A549 (cell line): ENCODE measurements around the gene B3GAT1. TPM values are rescaled to one million over a fixed set of nuclear protein-coding genes. Genes with fewer than 3 reads are reported as not detected.

Source experiments
- ATAC-seq, 2 experiments: fragments of 200-7000 bp in 1 of 2; fragments of >200 bp in 1 of 2; cut with Nextera tagmentation in 1 of 2; cut with Tn5 transposase in 1 of 2; 3 replicates each; pipeline versions ENCODE4 v1.8.0 to v1.9.1; 2018 to 2020; ENCODE audit warnings: mild to moderate bottlenecking in 1 of 2, moderate library complexity in 1 of 2
- CTCF ChIA-PET: fragments of 300-600 bp; sonication (Branson Sonifier 250); formaldehyde crosslinking; extraction: SDS; loops from one replicate; lab custom pipeline; 2021; ENCODE audit warnings: antibody characterized with exemption, inconsistent platforms; lab: Yijun Ruan, JAX
- POLR2A ChIA-PET: fragments of 350-600 bp; formaldehyde crosslinking; extraction: SDS; loops from one replicate; lab custom pipeline; 2021; ENCODE audit warnings: antibody characterized with exemption, inconsistent platforms; lab: Yijun Ruan, JAX
- DNase-seq, 2 experiments: peaks; one replicate each; pipeline versions ENCODE4 v3.0.0 to v3.0.0-alpha.2; 2011 to 2016; ENCODE audit warnings: low read depth in 1 of 2, low spot score in 1 of 2
- FAIRE-seq: peaks from 2 replicates; lab custom pipeline; 2011; peaks lifted over from hg19 to GRCh38; lab: Jason Lieb, UNC
- H3K27ac ChIP-seq, 2 experiments: fragments of >200 bp; sonication (Bioruptor Twin); formaldehyde crosslinking; 3 replicates each; pipeline ENCODE4 v1.5.1; 2016 to 2017
- H3K4me1 ChIP-seq: fragments of >200 bp; sonication (Bioruptor Twin); formaldehyde crosslinking; 3 replicates; pipeline ENCODE4 v1.6.1; 2016
- H3K4me2 ChIP-seq: fragments of >200 bp; sonication (Bioruptor Twin); formaldehyde crosslinking; 3 replicates; pipeline ENCODE4 v1.6.1; 2016
- H3K4me3 ChIP-seq: fragments of >200 bp; sonication (Bioruptor Twin); formaldehyde crosslinking; 3 replicates; pipeline ENCODE4 v1.5.1; 2016
- H3K9me3 ChIP-seq: fragments of >200 bp; sonication (Bioruptor Twin); formaldehyde crosslinking; 3 replicates; pipeline ENCODE4 v1.6.1; 2016
- ATOH8 ChIP-seq: fragments of 250-450 bp; sonication (Bioruptor Pico); IDR thresholded peaks from 2 replicates; pipeline ENCODE4 v1.5.0; 2020; ENCODE audit warnings: low read depth, mild to moderate bottlenecking, moderate library complexity
- CBX8 ChIP-seq: fragments of 200-600 bp; sonication (generic); IDR thresholded peaks from 2 replicates; pipeline ENCODE4 v1.6.1; 2016
- CHD2 ChIP-seq: fragments of 150-350 bp; IDR thresholded peaks from 2 replicates; pipeline ENCODE4 v1.6.1; 2014; ENCODE audit warnings: low read length; ENCODE audit not compliant: partially characterized antibody
- CTCF ChIP-seq: fragments of >200 bp; sonication (Bioruptor Twin); formaldehyde crosslinking; IDR thresholded peaks from 3 replicates; pipeline ENCODE4 v1.5.1; 2016
- EHF ChIP-seq: fragments of 250-450 bp; sonication (Bioruptor Pico); IDR thresholded peaks from 2 replicates; pipeline ENCODE4 v1.5.0; 2020; ENCODE audit warnings: mild to moderate bottlenecking
- FOXS1 ChIP-seq: fragments of 250-450 bp; sonication (Bioruptor Pico); IDR thresholded peaks from 2 replicates; pipeline ENCODE4 v1.5.0; 2020; ENCODE audit warnings: mild to moderate bottlenecking, moderate library complexity
- HES2 ChIP-seq: fragments of >200 bp; sonication (Bioruptor Twin); formaldehyde crosslinking; IDR thresholded peaks from 2 replicates; pipeline ENCODE4 v1.6.1; 2016
- HEYL ChIP-seq: fragments of 250-450 bp; sonication (Bioruptor Pico); IDR thresholded peaks from 2 replicates; pipeline ENCODE4 v1.8.0; 2021; ENCODE audit warnings: mild to moderate bottlenecking, moderate library complexity
- KDM1A ChIP-seq: fragments of 200-600 bp; sonication (generic); IDR thresholded peaks from 2 replicates; pipeline ENCODE4 v1.6.1; 2016; ENCODE audit warnings: low read depth, mild to moderate bottlenecking
- MYC ChIP-seq: IDR thresholded peaks from 2 replicates; pipeline ENCODE4 v1.6.1; 2012; ENCODE audit warnings: mild to moderate bottlenecking, inconsistent platforms, low read length, improper control_type of control experiment, borderline replicate concordance
- POLR2AphosphoS2 ChIP-seq: conservative IDR thresholded peaks from 2 replicates; pipeline ENCODE4 v1.6.1; 2012; ENCODE audit warnings: low read length, improper control_type of control experiment, inconsistent platforms
- RAD21 ChIP-seq, 2 experiments: fragments of >200 bp in 1 of 2; sonication (Bioruptor Twin) in 1 of 2; formaldehyde crosslinking in 1 of 2; IDR thresholded peaks in 1 of 2; conservative IDR thresholded peaks in 1 of 2; 2 replicates in 1 of 2; 3 replicates in 1 of 2; pipeline ENCODE4 v1.6.1; 2012 to 2018; ENCODE audit warnings: inconsistent platforms in 1 of 2
- RFX5 ChIP-seq: fragments of 450-650 bp; IDR thresholded peaks from 2 replicates; pipeline ENCODE4 v1.7.1; 2014; ENCODE audit warnings: antibody characterized with exemption, mild to moderate bottlenecking, moderate library complexity
- ZC3H11A ChIP-seq: fragments of 450-650 bp; IDR thresholded peaks from 2 replicates; pipeline ENCODE4 v1.6.1; 2014; ENCODE audit warnings: antibody characterized with exemption, mild to moderate bottlenecking
- ZNF302 ChIP-seq: fragments of 250-450 bp; sonication (Bioruptor Pico); IDR thresholded peaks from 2 replicates; pipeline ENCODE4 v1.9.0; 2021; ENCODE audit warnings: inconsistent platforms, mild to moderate bottlenecking, moderate library complexity
- ZSCAN20 ChIP-seq: fragments of 250-450 bp; sonication (Bioruptor Pico); IDR thresholded peaks from 2 replicates; pipeline ENCODE4 v1.8.0; 2022; ENCODE audit warnings: mild to moderate bottlenecking, moderate library complexity
- WGBS: methylation state at CpG from one replicate; pipeline ENCODE4 v1.1.6; 2017; ENCODE audit errors: missing lambda C conversion rate; 5-methylcytosine and 5-hydroxymethylcytosine counted together
- polyA plus RNA-seq, 4 experiments: library from polyadenylated mRNA; depleted of rRNA in 3 of 4; stranded (reverse); fragments of >200 nt; fragmentation: RNase III in 1 of 4; extraction: RNeasy Plus Mini Kit Qiagen cat#74134 plus additional on column Dnase treatment in 1 of 4; gene quantifications; 2 replicates in 3 of 4; 3 replicates in 1 of 4; pipeline ENCODE4 v1.2.3, GENCODE V29; 2011 to 2017
- TF ChIP-seq, protein P1 (sequence below): IDR thresholded peaks from 2 replicates; pipeline ENCODE4 v1.6.1; 2012
- TF ChIP-seq, protein P2 (sequence below): IDR thresholded peaks from 2 replicates; pipeline ENCODE4 v1.6.1; 2012

B3GAT1 gene
- polyA plus RNA-seq, 2 of the 4 experiments (the other 2 are of a cell fraction): not detected

DNA sequence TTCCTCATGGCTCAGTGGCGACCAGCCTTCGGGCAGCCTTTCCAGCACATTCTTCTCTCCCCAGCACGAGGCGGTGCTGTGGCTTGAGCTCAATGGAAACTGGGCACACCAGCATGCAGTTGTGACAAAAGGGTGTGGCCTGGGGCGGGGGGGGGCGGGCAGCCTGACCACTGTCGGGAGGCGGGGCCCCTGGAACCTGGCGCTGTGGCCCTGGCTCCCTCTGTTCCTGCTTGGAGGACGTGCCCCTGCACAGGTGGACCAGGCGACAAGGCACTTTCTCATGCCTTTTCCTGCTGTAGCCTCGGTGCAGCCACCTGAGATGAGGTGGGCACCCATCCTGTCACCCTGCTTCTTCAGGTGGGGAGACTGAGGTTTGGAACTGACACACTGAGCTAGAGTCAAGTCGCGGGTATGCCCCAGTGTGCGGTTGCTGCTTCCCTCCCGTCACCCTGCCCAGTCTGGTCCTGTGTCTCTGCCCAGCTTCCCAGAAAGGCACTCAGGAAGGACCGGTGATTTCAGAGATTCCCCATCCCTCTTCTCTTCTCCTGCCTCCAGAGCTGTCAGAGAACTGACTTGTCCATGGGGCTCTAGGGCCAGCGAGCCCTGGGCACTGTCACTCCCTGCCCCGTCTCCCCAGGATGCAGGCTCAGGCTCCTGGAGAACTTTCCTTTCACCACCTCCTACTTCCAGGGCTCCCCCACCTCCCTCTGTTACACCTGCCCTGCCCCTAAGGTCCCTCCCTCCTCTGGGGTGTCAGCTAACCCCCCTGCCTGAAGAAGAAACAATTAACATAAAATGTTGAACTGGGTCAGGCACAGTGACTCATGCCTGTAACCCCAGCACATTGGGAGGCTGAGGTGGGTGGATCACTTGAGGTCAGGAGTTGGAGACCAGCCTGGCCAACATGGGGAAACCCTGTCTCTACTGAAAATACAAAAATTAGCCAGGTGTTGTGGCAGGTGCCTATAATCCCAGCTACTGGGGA, 9.9 kb downstream of the B3GAT1 start:
- Histone ChIP-seq H3K4me3 (no peak overlapping the region), H3K4me2 (no peak overlapping the region), H3K4me1 (no peaks in the 10 kb centered on the region), H3K27ac (no peak overlapping the region), H3K9me3 (no peaks in the 10 kb centered on the region)
- TF ChIP-seq HES2 (no peak), HEYL (CRISPR knock-in tag) (no peak), CHD2 (no peak)
- WGBS: 31% methylated on average over 14 of the region's 19 CpGs
- ATAC-seq (no peak), DNase-seq (no peak), FAIRE-seq (no peak)
- ChIA-PET POLR2A (no interaction called here), CTCF (no interaction called here)

GRCh38 chr11:134399996-134400395, 12.0 kb downstream of the B3GAT1 start:
- ATAC-seq (no peak), DNase-seq (no peak), FAIRE-seq (no peak)
- 16% methylated on average over 7 of the region's 7 CpGs for WGBS
- CTCF ChIA-PET: no interaction called here
- TF ChIP-seq FOXS1 (CRISPR knock-in tag): no peak
- no peak for TF ChIP-seq ZC3H11A
- no peak for TF ChIP-seq KDM1A
- no peak for TF ChIP-seq EHF (CRISPR knock-in tag)
- TF ChIP-seq ZNF302 (CRISPR knock-in tag): no peak
- no peak for TF ChIP-seq CTCF
- no peak for TF ChIP-seq CBX8
- TF ChIP-seq, protein P1, sequence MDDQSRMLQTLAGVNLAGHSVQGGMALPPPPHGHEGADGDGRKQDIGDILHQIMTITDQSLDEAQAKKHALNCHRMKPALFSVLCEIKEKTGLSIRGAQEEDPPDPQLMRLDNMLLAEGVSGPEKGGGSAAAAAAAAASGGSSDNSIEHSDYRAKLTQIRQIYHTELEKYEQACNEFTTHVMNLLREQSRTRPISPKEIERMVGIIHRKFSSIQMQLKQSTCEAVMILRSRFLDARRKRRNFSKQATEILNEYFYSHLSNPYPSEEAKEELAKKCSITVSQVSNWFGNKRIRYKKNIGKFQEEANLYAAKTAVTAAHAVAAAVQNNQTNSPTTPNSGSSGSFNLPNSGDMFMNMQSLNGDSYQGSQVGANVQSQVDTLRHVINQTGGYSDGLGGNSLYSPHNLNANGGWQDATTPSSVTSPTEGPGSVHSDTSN: no peak
- H3K4me1 ChIP-seq: no peaks in the 10 kb centered on the region
- H3K4me2 ChIP-seq: no peak overlapping the region
- H3K4me3 ChIP-seq: no peak overlapping the region
- no peak overlapping the region for H3K27ac ChIP-seq
- H3K9me3 ChIP-seq: no peaks in the 10 kb centered on the region
- POLR2A ChIA-PET: no interaction called here

- ATAC-seq: no peak
- Histone ChIP-seq H3K4me1 (no peaks in the 10 kb centered on the region), H3K4me2 (no peak overlapping the region), H3K27ac (no peak overlapping the region), H3K4me3 (no peak overlapping the region), H3K9me3 (no peaks in the 10 kb centered on the region)
- ChIA-PET CTCF (no interaction called here), POLR2A (no interaction called here)
- no CpG with 5 or more reads among the region's 8 CpGs for WGBS
- DNase-seq: no peak
- no peak for FAIRE-seq
- TF ChIP-seq EHF (CRISPR knock-in tag): no peak
- no peak for TF ChIP-seq CTCF
- TF ChIP-seq ZSCAN20 (CRISPR knock-in tag): no peak
- no peak for TF ChIP-seq MYC
- TF ChIP-seq HEYL (CRISPR knock-in tag): no peak
- no peak for TF ChIP-seq ATOH8 (CRISPR knock-in tag)
- TF ChIP-seq, protein P2, sequence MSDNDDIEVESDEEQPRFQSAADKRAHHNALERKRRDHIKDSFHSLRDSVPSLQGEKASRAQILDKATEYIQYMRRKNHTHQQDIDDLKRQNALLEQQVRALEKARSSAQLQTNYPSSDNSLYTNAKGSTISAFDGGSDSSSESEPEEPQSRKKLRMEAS: no peak
- TF ChIP-seq POLR2AphosphoS2: no peak
- TF ChIP-seq RAD21 (conservative IDR thresholded peaks at IDR 0.05 in 1 of 2, IDR thresholded peaks at IDR 0.05 in 1 of 2): no peak
- TF ChIP-seq RFX5: no peak
Observed at GRCh38 chr11:134399293-134399654, 12.8 kb downstream of the B3GAT1 start.
